ENCODE data around the gene PMEPA1.

The PMEPA1 gene

GRCh38 chr20:57672953-57673575, 36.8 kb downstream of the PMEPA1 start:
- DNase-seq = no peak

GRCh38 chr20:57672164-57672563, 37.7 kb downstream of the PMEPA1 start:
- peak in 1 of 2 donors; percentile 58 for DNase-seq

- DNase-seq = no peak
Measured at GRCh38 chr20:57671662-57672061, 38.2 kb downstream of the PMEPA1 start.

GRCh38 chr20:57671072-57671391, 38.8 kb downstream of the PMEPA1 start:
- no peak for DNase-seq

GRCh38 chr20:57670288-57671071, 39.3 kb downstream of the PMEPA1 start:
- DNase-seq = no peak

- no peak for DNase-seq
Measured at GRCh38 chr20:57669632-57670031, 40.2 kb downstream of the PMEPA1 start.

- no peak for DNase-seq
Measured at GRCh38 chr20:57667924-57668782, 41.7 kb downstream of the PMEPA1 start.

- no peak for DNase-seq
Measured at GRCh38 chr20:57667388-57667787, 42.4 kb downstream of the PMEPA1 start.

GRCh38 chr20:57666834-57667157, 43.0 kb downstream of the PMEPA1 start:
- no peak for DNase-seq

- no peak for DNase-seq
Measured at GRCh38 chr20:57666106-57666833, 43.5 kb downstream of the PMEPA1 start.

GRCh38 chr20:57665589-57665971, 44.2 kb downstream of the PMEPA1 start:
- no peak for DNase-seq

GRCh38 chr20:57664924-57665588, 44.8 kb downstream of the PMEPA1 start:
- DNase-seq = no peak

- no peak for DNase-seq
Measured at GRCh38 chr20:57664476-57664875, 45.3 kb downstream of the PMEPA1 start.

- DNase-seq = no peak
Measured at GRCh38 chr20:57663681-57664451, 45.9 kb downstream of the PMEPA1 start.

GRCh38 chr20:57663241-57663640, 46.6 kb downstream of the PMEPA1 start:
- DNase-seq = no peak

- DNase-seq = no peak
Measured at GRCh38 chr20:57662456-57663240, 47.2 kb downstream of the PMEPA1 start.

GRCh38 chr20:57661746-57662455, 47.9 kb downstream of the PMEPA1 start:
- no peak for DNase-seq

- DNase-seq = peak in 1 of 2 donors; percentile 0
Measured at GRCh38 chr20:57660922-57661745, 48.7 kb downstream of the PMEPA1 start.

GRCh38 chr20:57660181-57660921, 49.5 kb downstream of the PMEPA1 start:
- no peak for DNase-seq

Measured in CD4-positive, alpha-beta T cell treated with Interleukin-1 beta for 1 hour (primary cell).